Gastrocnemius medialis (tissue), 4 donors: Measurements from ENCODE around the gene KCNJ1. TPM values are rescaled to one million over a fixed set of nuclear protein-coding genes. Genes with fewer than 3 reads are reported as not detected.

Experiments used
- ATAC-seq, 2 donors: fragments of 150-250 bp; one replicate each; pipeline ENCODE4 v1.9.1; 2016
- DNase-seq, 2 donors: peaks; one replicate each; pipeline ENCODE4 v3.0.0-alpha.2; 2019
- H3K27ac ChIP-seq, 4 donors: fragments of 200-600 bp; sonication (generic); 1 replicate in 1 of 4; 2 replicates in 3 of 4; pipeline ENCODE4 v1.5.1; 2016 to 2018; ENCODE audit warnings: mild to moderate bottlenecking in 2 of 4, moderate library complexity in 1 of 4
- H3K27me3 ChIP-seq, 3 donors: fragments of 200-600 bp; sonication (generic) in 2 of 3; 1 replicate in 1 of 3; 2 replicates in 2 of 3; pipeline versions ENCODE4 v1.5.1 to v1.6.0; 2016 to 2019; ENCODE audit warnings: mild to moderate bottlenecking in 1 of 3, moderate library complexity in 1 of 3
- H3K36me3 ChIP-seq, 2 donors: fragments of 200-600 bp; sonication (generic) in 1 of 2; one replicate each; pipeline ENCODE4 v1.5.1; 2017 to 2018
- H3K4me1 ChIP-seq, 2 donors: fragments of 200-600 bp; sonication (generic) in 1 of 2; one replicate each; pipeline ENCODE4 v1.5.1; 2016 to 2017; ENCODE audit warnings: mild to moderate bottlenecking in 2 of 2
- H3K4me3 ChIP-seq, 4 donors: fragments of 200-600 bp; sonication (generic) in 3 of 4; 1 replicate in 1 of 4; 2 replicates in 3 of 4; pipeline ENCODE4 v1.5.1; 2016 to 2019; ENCODE audit warnings: mild to moderate bottlenecking in 2 of 4
- H3K9me3 ChIP-seq, 3 donors: fragments of 200-600 bp; sonication (generic) in 2 of 3; 1 replicate in 1 of 3; 2 replicates in 2 of 3; pipeline ENCODE4 v1.5.1; 2016 to 2019
- CTCF ChIP-seq, 5 experiments: fragments of 450-650 bp in 3 of 5; fragments of 200-600 bp in 2 of 5; sonication (generic) in 2 of 5; IDR thresholded peaks in 4 of 5; conservative IDR thresholded peaks in 1 of 5; 1 replicate in 4 of 5; 2 replicates in 1 of 5; pipeline ENCODE4 v1.5.1; 2016 to 2019; ENCODE audit warnings: antibody characterized with exemption in 5 of 5, mild to moderate bottlenecking in 3 of 5, moderate library complexity in 3 of 5
- POLR2A ChIP-seq, 2 donors: fragments of 450-650 bp; IDR thresholded peaks; one replicate each; pipeline ENCODE4 v1.6.1; 2017; ENCODE audit warnings: antibody characterized with exemption in 2 of 2, mild to moderate bottlenecking in 2 of 2, moderate library complexity in 2 of 2
- in situ Hi-C, 4 donors: fragments of 200-750 bp; cut with MboI; loops; one replicate each; pipeline versions ENCODE4 v1.15.0 to v1.8.0; 2017; ENCODE audit warnings: low sequenced_read_pairs in 4 of 4
- intact Hi-C: fragments of 100-400 bp; cut with DNase I; formaldehyde crosslinking; loops from one replicate; pipeline ENCODE4 v1.15.1; 2023; ENCODE audit warnings: low total_unique reads
- total RNA-seq, 4 donors: library from RNA; depleted of rRNA; stranded (reverse); fragments of >200 nt; gene quantifications; one replicate each; pipeline versions ENCODE4 v1.1.0 to v1.2.3, GENCODE V29; 2016

Gene KCNJ1
- total RNA-seq, 4 donors from 2014 or later = 3.1 TPM; not detected in 3

DNA sequence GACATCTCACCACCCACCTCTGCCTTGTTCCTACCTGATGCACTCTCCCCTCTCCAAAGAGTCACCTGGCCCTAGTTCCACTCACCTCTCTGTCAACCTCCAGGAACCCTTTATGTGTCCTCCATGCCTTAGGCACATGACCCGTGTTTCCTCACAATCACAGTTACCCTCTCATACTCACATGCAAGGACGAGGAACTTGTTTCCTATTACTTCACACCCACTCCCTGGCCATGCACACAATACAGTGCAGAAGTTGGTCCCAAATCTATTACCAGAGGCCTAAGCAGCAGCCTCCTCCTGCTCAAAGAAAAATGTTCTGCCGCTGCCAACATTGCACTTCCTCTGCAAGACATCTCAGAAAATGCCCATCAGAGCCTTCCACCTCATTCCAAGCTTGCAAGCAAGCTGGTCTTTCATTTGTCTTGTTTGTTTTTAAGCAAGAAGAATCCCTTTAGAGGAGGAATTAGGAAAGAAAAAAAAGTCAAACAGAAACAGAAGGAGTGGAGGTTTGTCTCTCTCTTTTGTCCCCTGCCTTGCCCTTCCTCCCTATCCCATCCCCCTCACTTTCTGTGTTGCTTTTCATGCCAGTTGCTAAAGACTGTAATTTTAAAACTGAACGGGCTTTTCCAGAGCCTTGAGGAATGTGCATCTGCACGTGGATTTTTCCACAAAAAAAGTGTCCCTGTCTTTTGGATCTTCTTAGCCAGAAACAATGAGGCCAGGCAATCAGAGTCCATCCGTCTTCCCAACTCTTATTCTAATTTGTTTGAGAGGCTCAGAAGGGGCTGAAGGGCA lies 63.4 kb downstream of the KCNJ1 start:
- Histone ChIP-seq H3K9me3 (no peaks in the 10 kb centered on the region), H3K4me3 (no peak overlapping the region), H3K4me1 (peaks cover 0 to 3% of the 10 kb centered on the region in 2 donors), H3K36me3 (no peaks in the 10 kb centered on the region), H3K27ac (no peak overlapping the region), H3K27me3 (no peaks in the 10 kb centered on the region)
- intact Hi-C loops (no loop called here), in situ Hi-C loops (no loop called here)
- no peak for ATAC-seq
- TF ChIP-seq CTCF (IDR thresholded peaks at IDR 0.05 in 4 of 5, conservative IDR thresholded peaks at IDR 0.05 in 1 of 5) = no peak
- no peak for TF ChIP-seq POLR2A (IDR thresholded peaks at IDR 0.05)
- no peak for DNase-seq

GRCh38 chr11:128803011-128803410 lies 64.1 kb downstream of the KCNJ1 start:
- Histone ChIP-seq H3K27me3 (no peaks in the 10 kb centered on the region), H3K27ac (no peak overlapping the region), H3K4me3 (no peak overlapping the region), H3K36me3 (no peaks in the 10 kb centered on the region), H3K4me1 (peaks cover 0 to 3% of the 10 kb centered on the region in 2 donors), H3K9me3 (no peaks in the 10 kb centered on the region)
- ATAC-seq (no peak), DNase-seq (no peak)
- in situ Hi-C loops (no loop called here), intact Hi-C loops (no loop called here)
- TF ChIP-seq POLR2A (IDR thresholded peaks at IDR 0.05) = no peak
- TF ChIP-seq CTCF (IDR thresholded peaks at IDR 0.05 in 4 of 5, conservative IDR thresholded peaks at IDR 0.05 in 1 of 5) = no peak

GRCh38 chr11:128802358-128802981 lies 64.6 kb downstream of the KCNJ1 start:
- intact Hi-C loops = no loop called here
- Histone ChIP-seq H3K4me1 (peaks cover 0 to 3% of the 10 kb centered on the region in 2 donors), H3K36me3 (no peaks in the 10 kb centered on the region), H3K4me3 (no peak overlapping the region), H3K9me3 (no peaks in the 10 kb centered on the region), H3K27me3 (no peaks in the 10 kb centered on the region), H3K27ac (no peak overlapping the region)
- no peak for ATAC-seq
- no peak for DNase-seq
- in situ Hi-C loops = no loop called here
- TF ChIP-seq CTCF (IDR thresholded peaks at IDR 0.05 in 4 of 5, conservative IDR thresholded peaks at IDR 0.05 in 1 of 5) = no peak
- no peak for TF ChIP-seq POLR2A (IDR thresholded peaks at IDR 0.05)

GRCh38 chr11:128800871-128801417 lies 66.2 kb downstream of the KCNJ1 start:
- Histone ChIP-seq H3K4me3 (no peak overlapping the region), H3K4me1 (peaks cover 0 to 3% of the 10 kb centered on the region in 2 donors), H3K27ac (no peak overlapping the region), H3K27me3 (no peaks in the 10 kb centered on the region), H3K36me3 (no peaks in the 10 kb centered on the region), H3K9me3 (no peaks in the 10 kb centered on the region)
- intact Hi-C loops = no loop called here
- in situ Hi-C loops = no loop called here
- DNase-seq (no peak), ATAC-seq (no peak)
- TF ChIP-seq CTCF (IDR thresholded peaks at IDR 0.05 in 4 of 5, conservative IDR thresholded peaks at IDR 0.05 in 1 of 5) (no peak), POLR2A (IDR thresholded peaks at IDR 0.05) (no peak)
